MM.1S (cell line): Measurements from ENCODE around the gene MAPK8IP2.

ENCODE experiments used
- DNase-seq: peaks from one replicate; pipeline ENCODE4 v3.0.0-alpha.2; 2015
- H2AFZ ChIP-seq: fragments of 300-600 bp; sonication (generic); 2 replicates; pipeline ENCODE4 v1.6.0; 2016; ENCODE audit warnings: antibody characterized with exemption, low read length
- H3F3A ChIP-seq: fragments of 300-600 bp; sonication (generic); 2 replicates; pipeline ENCODE4 v1.6.1; 2016; ENCODE audit warnings: mild to moderate bottlenecking, antibody characterized with exemption, low read length, moderate library complexity, mixed read lengths; ENCODE audit not compliant: insufficient read depth
- H3K27ac ChIP-seq: fragments of 300-600 bp; sonication (generic); 2 replicates; pipeline ENCODE4 v1.5.1; 2016; ENCODE audit warnings: mild to moderate bottlenecking, low read length
- H3K27me3 ChIP-seq: fragments of 300-600 bp; sonication (generic); replicated peaks from 2 replicates; pipeline ENCODE4 v1.6.0; 2016; ENCODE audit warnings: low read length; ENCODE audit not compliant: insufficient read depth
- H3K36me3 ChIP-seq: fragments of 300-600 bp; sonication (generic); replicated peaks from 2 replicates; pipeline ENCODE4 v1.6.1; 2016; ENCODE audit warnings: mild to moderate bottlenecking, low read length, mixed read lengths; ENCODE audit not compliant: insufficient read depth
- H3K4me1 ChIP-seq: fragments of 300-600 bp; sonication (generic); 2 replicates; pipeline ENCODE4 v1.6.1; 2016; ENCODE audit warnings: low read length, mixed read lengths
- H3K4me2 ChIP-seq: fragments of 300-600 bp; sonication (generic); 2 replicates; pipeline ENCODE4 v1.6.0; 2016; ENCODE audit warnings: low read depth, low read length
- H3K4me3 ChIP-seq: fragments of 300-600 bp; sonication (generic); 2 replicates; pipeline ENCODE4 v1.5.1; 2016; ENCODE audit warnings: low read length, mixed read lengths
- H3K79me2 ChIP-seq: fragments of 300-600 bp; sonication (generic); 2 replicates; pipeline ENCODE4 v1.6.1; 2016; ENCODE audit warnings: mixed run types, low read length, mixed read lengths
- H3K9ac ChIP-seq: fragments of 300-600 bp; sonication (generic); 2 replicates; pipeline ENCODE4 v1.6.1; 2016; ENCODE audit warnings: low read length, mixed read lengths
- H3K9me2 ChIP-seq: fragments of 300-600 bp; sonication (generic); replicated peaks from 2 replicates; pipeline ENCODE4 v1.6.1; 2016; ENCODE audit warnings: mild to moderate bottlenecking, low read length, mixed read lengths; ENCODE audit not compliant: insufficient read depth
- H3K9me3 ChIP-seq: fragments of 300-600 bp; sonication (generic); replicated peaks from 2 replicates; pipeline ENCODE4 v1.6.1; 2016; ENCODE audit warnings: mild to moderate bottlenecking, low read length, mixed read lengths; ENCODE audit not compliant: insufficient read depth
- H4K20me1 ChIP-seq: fragments of 300-600 bp; sonication (generic); 2 replicates; pipeline ENCODE4 v1.6.1; 2016; ENCODE audit warnings: mild to moderate bottlenecking, low read length, moderate library complexity, mixed read lengths; ENCODE audit not compliant: insufficient read depth
- CTCF ChIP-seq: fragments of 300-600 bp; sonication (generic); IDR thresholded peaks from 2 replicates; pipeline ENCODE4 v1.5.1; 2016; ENCODE audit warnings: antibody characterized with exemption, low read length, mixed read lengths
- EZH2 ChIP-seq: fragments of 300-600 bp; sonication (generic); optimal IDR thresholded peaks from 2 replicates; pipeline ENCODE3; 2017; ENCODE audit warnings: low read depth, mild to moderate bottlenecking, antibody characterized with exemption, low read length, mixed read lengths
- EZH2phosphoT487 ChIP-seq: fragments of 300-600 bp; sonication (generic); IDR thresholded peaks from 2 replicates; pipeline ENCODE4 v1.6.1; 2018; ENCODE audit warnings: antibody characterized with exemption, low read length

MAPK8IP2 gene

GRCh38 chr22:50610041-50610451 is 9.5 kb downstream of the MAPK8IP2 start:
- H3K27ac ChIP-seq, result no peak overlapping the region
- H2AFZ ChIP-seq, result no peak overlapping the region
- H3K4me3 ChIP-seq, result no peak overlapping the region
- H3K27me3 ChIP-seq, result peaks cover 86% of the 10 kb centered on the region
- no peak for DNase-seq
- H4K20me1 ChIP-seq, result no peaks in the 10 kb centered on the region
- H3K4me2 ChIP-seq, result no peak overlapping the region
- H3K36me3 ChIP-seq, result no peaks in the 10 kb centered on the region
- no peaks in the 10 kb centered on the region for H3K9me3 ChIP-seq
- H3K9ac ChIP-seq, result no peak overlapping the region
- H3K79me2 ChIP-seq, result no peaks in the 10 kb centered on the region
- TF ChIP-seq EZH2 (no peak), EZH2phosphoT487 (no peak), CTCF (no peak)
- H3F3A ChIP-seq, result no peaks in the 10 kb centered on the region
- no peaks in the 10 kb centered on the region for H3K9me2 ChIP-seq
- no peaks in the 10 kb centered on the region for H3K4me1 ChIP-seq

- Histone ChIP-seq H3K27ac (no peak overlapping the region), H3K4me2 (no peak overlapping the region), H4K20me1 (no peaks in the 10 kb centered on the region), H3K9ac (no peak overlapping the region), H3F3A (no peaks in the 10 kb centered on the region), H3K4me3 (no peak overlapping the region), H2AFZ (no peak overlapping the region), H3K9me3 (no peaks in the 10 kb centered on the region), H3K27me3 (peaks cover 83% of the 10 kb centered on the region), H3K36me3 (no peaks in the 10 kb centered on the region), H3K4me1 (no peaks in the 10 kb centered on the region), H3K79me2 (no peaks in the 10 kb centered on the region), H3K9me2 (no peaks in the 10 kb centered on the region)
- no peak for TF ChIP-seq EZH2
- no peak for TF ChIP-seq CTCF
- no peak for TF ChIP-seq EZH2phosphoT487
- no peak for DNase-seq
Measured at GRCh38 chr22:50610581-50610980, 10.0 kb downstream of the MAPK8IP2 start.

DNA sequence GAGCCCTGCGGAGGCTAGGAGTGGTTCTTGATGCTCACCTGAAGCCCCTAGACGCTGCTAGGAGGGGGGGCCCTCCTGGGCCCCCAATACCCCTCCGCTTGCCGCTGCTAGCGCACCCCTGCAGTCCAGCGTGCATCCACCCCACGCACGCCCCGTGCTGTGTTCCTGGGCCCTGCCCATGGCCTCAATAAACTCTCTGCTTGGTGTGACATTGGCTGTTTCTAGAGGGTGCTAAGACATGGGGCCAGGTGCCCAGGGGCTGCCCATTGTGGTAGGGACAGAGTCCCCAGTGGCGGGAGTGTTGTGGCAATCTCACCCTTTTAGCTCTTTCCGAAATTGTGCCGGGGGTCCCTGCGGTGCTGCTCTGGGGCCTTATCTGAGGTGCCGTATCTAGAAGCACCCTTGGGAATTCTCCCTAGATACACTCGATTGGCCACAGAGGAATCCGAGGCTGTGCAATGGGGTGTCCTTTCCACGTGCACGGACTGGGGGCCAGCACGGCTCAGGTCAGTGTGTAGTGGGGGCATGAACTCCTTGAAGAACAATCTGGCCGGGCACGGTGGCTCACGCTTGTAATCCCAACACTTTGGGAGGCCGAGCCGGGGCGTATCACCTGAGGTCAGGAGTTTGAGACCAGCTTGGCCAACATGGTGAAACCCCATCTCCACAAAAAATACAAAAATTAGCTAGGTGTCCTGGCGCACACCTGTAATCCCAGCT is 10.9 kb downstream of the MAPK8IP2 start:
- no peaks in the 10 kb centered on the region for H4K20me1 ChIP-seq
- H3F3A ChIP-seq, result no peaks in the 10 kb centered on the region
- H3K9ac ChIP-seq, result no peak overlapping the region
- no peak for DNase-seq
- no peaks in the 10 kb centered on the region for H3K9me3 ChIP-seq
- no peaks in the 10 kb centered on the region for H3K4me1 ChIP-seq
- TF ChIP-seq EZH2 (no peak), CTCF (no peak), EZH2phosphoT487 (no peak)
- H3K36me3 ChIP-seq, result no peaks in the 10 kb centered on the region
- H3K27ac ChIP-seq, result no peak overlapping the region
- peaks cover 76% of the 10 kb centered on the region for H3K27me3 ChIP-seq
- H3K79me2 ChIP-seq, result no peaks in the 10 kb centered on the region
- no peak overlapping the region for H2AFZ ChIP-seq
- H3K9me2 ChIP-seq, result no peaks in the 10 kb centered on the region
- H3K4me2 ChIP-seq, result no peak overlapping the region
- H3K4me3 ChIP-seq, result no peak overlapping the region
